Kidney capillary endothelial cell (primary cell): Measurements from ENCODE around the gene ABR.
A peak's percentile ranks its signal among the peaks of the same experiment; 100 is the strongest.
"Not testable (repeated sequence)": the region's sequence is repeated elsewhere in the genome, so short reads cannot be mapped to it uniquely, and the experiment has no call there.

Source experiments
- DNase-seq: peaks from one replicate; pipeline ENCODE4 v3.0.0-alpha.2; 2018; ENCODE audit warnings: low spot score

ABR gene

GRCh38 chr17:1173432-1174262 is 6.1 kb downstream of the ABR start:
- no peak for DNase-seq

DNA sequence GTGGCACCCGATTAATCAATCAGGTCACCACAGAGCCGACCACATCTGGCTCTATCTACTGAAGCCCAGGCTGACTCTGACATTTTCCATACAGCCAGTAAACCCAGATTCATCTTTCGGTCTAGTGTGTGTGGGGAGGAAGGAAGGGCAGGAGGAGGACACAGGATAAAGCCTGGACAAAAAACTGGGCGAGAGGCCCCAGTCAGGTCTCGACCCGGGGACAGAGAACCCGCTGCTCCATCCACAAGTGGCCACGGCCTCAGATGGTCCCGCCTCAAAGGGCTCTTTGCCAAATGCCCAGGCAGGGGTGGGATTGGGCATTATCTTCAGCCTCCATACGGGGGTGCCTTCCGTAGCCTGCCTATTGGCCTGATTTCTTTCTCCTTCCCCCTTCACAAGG is 7.8 kb downstream of the ABR start:
- no peak for DNase-seq

DNA sequence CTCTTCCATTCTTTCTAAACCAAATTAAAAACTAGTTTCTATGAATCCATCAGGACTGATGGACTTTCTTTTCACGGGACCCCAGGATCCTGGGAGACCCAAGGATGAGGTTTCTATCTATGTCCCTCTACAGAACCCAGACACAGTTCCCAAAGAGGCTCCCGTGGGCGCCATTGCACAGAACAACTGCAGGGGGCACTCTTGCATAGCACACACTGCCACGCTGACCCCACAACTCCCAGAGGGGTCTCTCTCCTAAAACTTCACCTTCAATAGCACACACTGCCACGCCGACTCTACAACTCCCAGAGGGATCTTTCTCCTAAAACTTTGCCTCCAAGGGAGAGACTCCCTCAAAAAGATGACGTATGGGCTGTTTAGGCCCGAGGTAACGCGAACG is 9.0 kb downstream of the ABR start:
- DNase-seq: no peak

DNA sequence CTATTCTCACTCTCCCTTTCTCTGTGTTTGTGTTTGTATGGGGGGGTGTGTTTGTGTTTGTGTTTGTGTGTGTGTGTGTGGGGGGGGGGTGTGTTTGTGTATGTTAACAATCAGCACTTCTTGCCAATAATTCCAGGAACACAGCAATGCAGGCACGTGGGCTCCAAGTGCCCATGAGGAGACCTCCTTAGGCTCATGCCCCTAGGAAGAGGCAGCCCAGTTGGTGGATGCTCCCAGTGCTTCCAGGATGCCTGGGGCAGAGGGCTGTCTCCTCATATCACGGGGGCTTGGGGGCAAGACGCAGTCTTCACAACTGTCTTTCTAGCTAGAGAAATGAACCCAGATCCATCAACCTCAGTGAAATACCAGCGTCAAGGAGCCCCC is 9.9 kb downstream of the ABR start:
- no peak for DNase-seq

GRCh38 chr17:1169221-1169928 is 10.4 kb downstream of the ABR start:
- DNase-seq: no peak

DNA sequence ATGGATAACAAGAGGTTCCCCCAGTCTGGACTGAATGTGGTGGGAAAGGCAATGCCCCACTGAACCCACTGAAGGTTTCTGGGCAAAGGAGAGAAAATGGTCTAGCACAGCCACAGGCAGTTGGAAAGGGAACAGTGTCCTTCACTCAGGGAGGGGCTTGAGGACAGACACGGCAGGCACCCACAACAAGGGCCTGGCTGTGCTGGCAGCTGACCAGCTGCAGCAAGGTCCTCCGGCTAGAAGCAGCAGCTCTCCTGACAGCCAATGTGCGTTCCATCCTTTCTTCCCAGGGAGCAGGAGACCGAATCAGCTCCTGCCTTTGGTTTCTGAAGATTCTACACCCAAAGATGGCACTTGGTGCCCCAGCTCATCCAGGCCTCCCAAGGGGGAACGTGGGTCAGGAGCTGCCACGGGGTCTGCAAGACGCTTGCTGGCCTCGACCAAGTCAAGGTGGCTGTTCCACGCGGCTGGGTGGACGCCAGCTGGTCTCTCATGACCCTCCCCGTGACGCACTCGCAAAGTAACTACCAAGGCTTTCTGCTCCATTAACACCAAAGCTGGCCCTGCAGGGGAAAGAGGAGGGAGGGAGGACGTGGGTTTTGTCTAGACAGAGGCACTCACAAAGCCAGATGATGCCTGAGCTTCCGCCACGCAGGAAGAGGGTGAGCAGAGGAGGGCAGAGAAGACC is 11.1 kb downstream of the ABR start:
- no peak for DNase-seq

DNA sequence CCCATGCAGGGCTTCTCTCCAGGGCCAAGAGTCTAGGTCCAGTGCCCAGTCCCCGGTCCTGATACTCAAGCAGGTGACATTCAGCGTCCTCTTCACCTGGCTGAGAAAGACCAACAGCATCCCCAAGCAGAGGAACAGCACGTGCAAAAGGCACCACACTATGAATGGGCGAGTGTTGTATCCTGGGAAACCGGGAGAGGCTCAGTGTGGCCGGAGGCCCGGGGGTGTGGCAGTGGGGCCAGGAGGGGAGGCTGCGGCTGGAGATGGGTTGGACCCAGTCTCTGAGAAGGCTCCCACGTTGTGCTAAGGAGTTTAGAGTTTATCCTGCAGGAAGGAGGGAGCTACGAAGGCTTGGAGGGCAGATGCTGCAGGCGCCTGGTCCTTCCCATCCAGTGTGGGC is 13.5 kb downstream of the ABR start:
- DNase-seq: no peak

- DNase-seq: no peak
These were observed 13.9 kb downstream of the ABR start for GRCh38 chr17:1165836-1166235.

- peak; percentile 86 for DNase-seq
These were observed 14.7 kb downstream of the ABR start for GRCh38 chr17:1164935-1165556.

DNA sequence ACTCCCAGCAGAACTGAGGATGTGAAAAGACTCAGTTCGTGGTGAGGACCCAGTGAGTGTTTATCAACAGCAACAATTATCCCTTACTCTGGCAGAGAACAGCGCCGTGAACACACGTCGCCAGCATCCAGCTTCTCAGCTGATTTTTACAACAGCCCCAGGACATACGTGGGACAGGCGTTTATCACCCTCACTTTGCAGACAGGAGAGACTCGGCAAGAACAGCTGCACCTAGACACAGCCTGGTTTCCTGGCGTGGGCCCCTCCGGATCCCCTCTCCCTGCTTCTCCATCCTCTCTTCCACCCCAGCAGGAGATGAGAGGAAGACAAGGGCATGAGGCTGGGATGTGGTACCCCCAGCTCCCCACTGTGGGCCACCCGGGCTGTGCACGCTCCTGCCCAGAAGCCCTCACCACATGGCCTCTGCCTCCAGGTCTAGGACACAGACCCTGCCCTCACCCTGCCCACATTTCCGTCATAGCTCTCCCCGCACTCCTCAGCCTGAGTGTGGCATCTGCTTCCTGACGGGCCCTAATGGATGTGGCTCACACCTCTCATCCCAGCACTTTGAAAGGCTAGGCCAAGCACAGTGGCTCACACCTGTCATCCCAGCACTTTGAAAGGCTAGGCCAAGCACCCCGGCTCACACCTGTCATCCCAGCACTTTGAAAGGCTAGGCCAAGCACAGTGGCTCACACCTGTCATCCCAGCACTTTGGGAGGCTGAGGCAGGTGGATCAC is 17.5 kb downstream of the ABR start:
- DNase-seq: no peak

- no peak for DNase-seq
These were observed 19.0 kb downstream of the ABR start for GRCh38 chr17:1160591-1161390.

DNA sequence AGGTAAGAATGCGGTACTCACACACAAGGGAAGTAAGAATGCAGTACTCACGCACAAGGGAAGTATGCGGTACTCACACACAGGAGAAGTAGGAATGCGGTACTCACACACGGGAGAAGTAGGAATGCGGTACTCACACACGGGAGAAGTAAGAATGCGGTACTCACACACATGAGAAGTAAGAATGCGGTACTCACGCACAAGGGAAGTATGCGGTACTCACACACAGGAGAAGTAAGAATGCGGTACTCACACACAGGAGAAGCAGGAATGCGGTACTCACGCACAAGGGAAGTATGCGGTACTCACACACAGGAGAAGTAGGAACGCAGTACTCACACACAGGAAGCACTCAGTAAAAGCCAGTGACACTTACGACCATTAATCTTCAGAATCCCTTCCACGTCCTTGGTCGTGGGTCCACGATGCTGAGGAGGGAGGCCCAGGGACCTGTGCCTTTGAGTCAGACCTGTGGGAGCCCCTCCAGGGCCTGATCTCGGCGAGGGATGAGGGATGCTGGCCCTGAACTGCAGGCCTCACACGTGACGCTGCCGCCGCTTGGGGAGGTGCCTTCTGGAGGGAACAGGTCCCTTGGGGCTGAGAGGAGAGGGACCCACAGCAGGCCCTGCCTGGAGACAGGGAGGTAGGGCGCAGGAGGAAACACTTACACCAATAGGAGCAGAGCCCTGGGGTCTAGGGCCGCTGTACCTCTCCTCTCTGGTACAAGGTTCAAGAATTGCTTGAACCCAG is 20.2 kb downstream of the ABR start:
- DNase-seq: no peak

GRCh38 chr17:1158879-1159278 is 20.9 kb downstream of the ABR start:
- no peak for DNase-seq

DNA sequence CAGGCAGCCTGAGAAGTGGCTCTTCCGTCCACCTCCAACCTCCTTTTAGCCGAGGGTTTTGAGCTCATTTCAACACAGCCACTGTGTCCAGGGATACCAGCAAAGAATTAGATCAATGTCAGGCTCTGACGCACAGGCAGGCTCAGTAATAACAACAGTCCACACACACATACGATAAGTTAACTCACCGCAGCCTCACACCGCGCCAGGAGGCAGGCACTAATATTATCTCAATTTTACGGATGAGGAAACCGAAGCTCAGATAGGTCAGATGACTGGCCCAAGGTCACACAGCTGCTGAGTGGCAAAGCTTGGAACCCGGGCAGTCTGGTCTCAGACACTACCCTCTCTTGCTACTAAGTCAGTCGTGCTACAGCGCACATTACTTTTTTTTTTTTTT is 22.9 kb downstream of the ABR start:
- no peak for DNase-seq

GRCh38 chr17:1154704-1155103 is 25.1 kb downstream of the ABR start:
- DNase-seq: no peak

- DNase-seq: no peak
These were observed 25.8 kb downstream of the ABR start for GRCh38 chr17:1153795-1154546.

GRCh38 chr17:1152582-1152981 is 27.2 kb downstream of the ABR start:
- not testable (repeated sequence) for DNase-seq

GRCh38 chr17:1150863-1151600 is 28.7 kb downstream of the ABR start:
- DNase-seq: no peak

DNA sequence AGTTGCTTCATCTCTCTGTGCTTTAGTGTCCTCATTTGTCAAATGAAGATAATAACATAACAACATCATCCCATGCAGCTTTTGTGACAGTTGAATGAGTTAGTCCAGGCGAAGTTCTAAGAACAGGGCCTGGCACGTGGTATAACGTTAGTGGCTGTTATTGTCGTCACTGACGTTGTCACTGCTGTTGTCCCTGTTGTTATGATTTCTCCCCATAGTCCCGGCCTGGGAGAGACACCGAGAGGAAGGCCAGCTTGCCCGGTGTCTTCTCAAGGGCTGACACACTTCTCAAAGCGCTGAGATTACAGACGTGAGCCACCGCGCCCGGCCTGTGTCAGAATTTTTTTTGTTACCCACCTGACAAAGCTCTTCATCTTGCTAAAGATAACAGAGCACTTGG is 29.9 kb downstream of the ABR start:
- DNase-seq: no peak
